GM18517 (cell line): ENCODE measurements around the gene CALR.
"Not testable (repeated sequence)": the region's sequence is repeated elsewhere in the genome, so short reads cannot be mapped to it uniquely, and the experiment has no call there.

Source experiments
- ATAC-seq: cut with Tn5 transposase; IDR thresholded peaks from one replicate; pipeline ENCODE4 v1.9.1; 2021; ENCODE audit warnings: mild to moderate bottlenecking, moderate library complexity; ENCODE audit not compliant: unreplicated experiment

The CALR gene

GRCh38 chr19:12937927-12938778 lies at the start of gene CALR:
Gene CALR, plus strand, starts transcription at chr19:12938609. Its CDS starts 71 bp downstream, at chr19:12938680.
- ATAC-seq: peak; percentile 80

GRCh38 chr19:12890299-12890786 lies 48.1 kb upstream of the CALR start:
- not testable (repeated sequence) for ATAC-seq

- peak; percentile 88 for ATAC-seq
Measured at GRCh38 chr19:12890787-12891552, 47.4 kb upstream of the CALR start, which contains the start of gene GCDH. Gene GCDH, plus strand, starts transcription at chr19:12891160. Its CDS starts 145 bp downstream, at chr19:12891305.

- ATAC-seq: no peak
Measured at GRCh38 chr19:12891553-12892021, 46.8 kb upstream of the CALR start.

GRCh38 chr19:12893582-12893981 lies 44.8 kb upstream of the CALR start:
- no peak for ATAC-seq

- no peak for ATAC-seq
Measured at GRCh38 chr19:12896460-12896859, 41.9 kb upstream of the CALR start.

GRCh38 chr19:12899891-12900518 lies 38.4 kb upstream of the CALR start:
- ATAC-seq: peak; percentile 60

GRCh38 chr19:12907166-12907565 lies 31.2 kb upstream of the CALR start:
- no peak for ATAC-seq

- no peak for ATAC-seq
Measured at GRCh38 chr19:12912571-12912970, 25.8 kb upstream of the CALR start.

- ATAC-seq: no peak
Measured at GRCh38 chr19:12913011-12913561, 25.3 kb upstream of the CALR start.

GRCh38 chr19:12913851-12914690 lies 24.3 kb upstream of the CALR start:
- no peak for ATAC-seq

- ATAC-seq: not testable (repeated sequence)
Measured at GRCh38 chr19:12915860-12916259, 22.5 kb upstream of the CALR start.

- ATAC-seq: no peak
Measured at GRCh38 chr19:12918253-12918652, 20.2 kb upstream of the CALR start.

- no peak for ATAC-seq
Measured at GRCh38 chr19:12921047-12921446, 17.4 kb upstream of the CALR start.

GRCh38 chr19:12922959-12923358 lies 15.4 kb upstream of the CALR start:
- ATAC-seq: no peak

GRCh38 chr19:12924621-12925310 lies 13.6 kb upstream of the CALR start:
- ATAC-seq: no peak

GRCh38 chr19:12930002-12930645 lies 8.3 kb upstream of the CALR start:
- ATAC-seq: no peak

- no peak for ATAC-seq
Measured at GRCh38 chr19:12932392-12933286, 5.8 kb upstream of the CALR start.
